GM12892 (cell line): ENCODE data around the gene PCBP2.

Experiments
- POLR2A ChIP-seq: IDR thresholded peaks from 2 replicates; pipeline ENCODE4 v1.6.1; 2011; ENCODE audit warnings: low read depth, low read length, control low read depth
- POLR2AphosphoS5 ChIP-seq: IDR thresholded peaks from 2 replicates; pipeline ENCODE4 v1.6.1; 2011; ENCODE audit warnings: low read depth, low read length, control low read depth

DNA sequence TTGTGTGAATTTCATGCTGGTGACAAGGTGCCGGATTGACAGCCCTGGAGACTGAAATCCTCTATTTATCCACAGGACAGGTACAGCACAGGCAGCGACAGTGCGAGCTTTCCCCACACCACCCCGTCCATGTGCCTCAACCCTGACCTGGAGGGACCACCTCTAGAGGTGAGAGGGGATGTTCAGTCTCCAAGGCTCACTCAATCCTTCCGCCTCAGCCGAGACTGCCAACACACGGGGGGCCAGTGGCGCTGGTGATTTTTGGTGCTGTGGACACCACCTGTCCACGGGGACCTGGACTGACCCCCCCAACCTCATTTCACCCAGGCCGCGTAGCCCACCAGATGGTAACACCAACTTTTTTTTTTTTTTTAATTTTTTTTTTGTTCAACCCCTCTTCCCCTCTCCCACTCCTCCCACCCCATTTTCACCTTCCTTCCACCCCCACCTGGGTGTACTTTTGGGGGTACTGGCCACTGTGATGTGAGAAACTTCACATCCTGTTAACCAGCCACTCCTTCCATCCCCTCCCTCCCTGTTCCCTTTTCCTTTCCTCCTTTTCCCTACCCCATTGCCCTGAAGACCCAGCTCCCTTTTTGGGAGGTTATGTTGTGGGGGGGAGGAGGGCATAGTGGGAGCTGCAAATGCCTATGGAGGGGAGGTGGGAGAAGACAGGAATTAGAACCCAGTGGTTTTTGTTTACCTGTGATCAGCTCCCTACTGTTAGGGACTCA is 12.9 kb downstream of the PCBP2 start:
- 0 out of 2 replicates have a peak, but pooled peaks have one; percentile 25 for TF ChIP-seq POLR2A
- TF ChIP-seq POLR2AphosphoS5 = no peak; the same call in 1 of the 2 replicates
